ENCODE data around the gene VILL. TPM values are rescaled to one million over a fixed set of nuclear protein-coding genes. Genes with fewer than 3 reads are reported as not detected.

Gene VILL
- total RNA-seq, 1 experiment from 2014 or later = 1.2 TPM

DNA sequence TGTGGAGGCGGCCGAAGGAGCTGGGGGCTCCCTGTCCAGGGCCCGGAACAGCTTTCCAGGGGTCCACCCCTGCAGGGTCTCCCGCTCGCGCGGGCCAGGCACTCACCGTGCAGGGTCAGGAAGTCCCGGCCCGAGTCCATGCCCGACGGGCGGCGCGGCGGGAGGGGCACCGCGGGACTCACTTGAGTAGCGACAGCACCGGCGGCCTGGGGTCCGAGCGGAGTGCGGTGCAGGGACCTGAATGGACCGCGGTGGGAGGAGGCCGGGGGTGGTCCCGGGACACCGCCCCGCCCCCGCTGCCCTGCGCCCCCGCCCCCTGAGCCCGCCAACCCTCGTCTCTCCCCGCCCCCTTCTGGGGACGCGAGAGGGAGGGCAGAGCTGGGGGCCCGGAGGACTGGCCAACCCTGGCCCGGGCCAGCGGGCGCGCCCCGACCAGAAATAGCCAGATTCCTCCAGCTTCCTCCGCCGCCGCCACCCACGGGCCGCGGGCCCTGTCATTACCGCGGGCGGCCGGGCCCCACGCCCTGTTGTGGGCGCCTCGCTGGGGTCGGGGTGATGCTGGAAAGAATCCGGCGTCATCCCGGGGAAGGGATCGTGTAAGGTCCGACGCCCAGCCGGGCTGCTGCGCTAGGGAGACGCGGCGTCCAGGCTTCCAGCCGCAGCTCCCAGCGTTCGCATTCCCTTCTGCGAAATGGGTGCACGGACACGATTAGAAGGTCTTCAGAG lies 39.0 kb downstream of the VILL start, which contains the start of gene PLCD1:
Gene PLCD1 (minus strand): TSS at position 243 of the 726 bp plus-strand sequence. CDS start 103 bp downstream, at position 140.
- Histone ChIP-seq H3K4me2 (ENCODE audit: low read length) (peak within 1 kb of the TSS; percentile 76), H3K9me2 (ENCODE audit: insufficient read depth) (no peaks in the 10 kb centered on the region), H3K9me3 (ENCODE audit: control insufficient read depth in 1 of 2, insufficient read depth in 1 of 2, low read depth in 1 of 2, low read length in 2 of 2) (no peaks in the 10 kb centered on the region), H2AFZ (ENCODE audit: low read depth, low read length, poor library complexity, severe bottlenecking) (no peak within 1 kb of the TSS), H3K27ac (ENCODE audit: low read depth, low read length) (peak within 1 kb of the TSS; percentile 35; the same call in 1 of the 2 replicates), H3K4me3 (replicated peaks in 1 of 2; ENCODE audit: low read depth in 1 of 2, low read length in 2 of 2) (peak within 1 kb of the TSS; percentile 32 to 41), H3K27me3 (ENCODE audit: insufficient read depth, low read length) (no peaks in the 10 kb centered on the region), H3K36me3 (ENCODE audit: control insufficient read depth in 1 of 2, insufficient read depth in 2 of 2, low read length in 2 of 2) (no peaks in the 10 kb centered on the region), H4K20me1 (ENCODE audit: insufficient read depth) (no peaks in the 10 kb centered on the region), H3K4me1 (ENCODE audit: control insufficient read depth in 1 of 2, insufficient read depth in 2 of 2, low read length in 2 of 2) (peaks cover 29 to 44% of the 10 kb centered on the region in 2 experiments), H3K9ac (ENCODE audit: low read length) (peak within 1 kb of the TSS; percentile 30), H3K79me2 (ENCODE audit: insufficient read depth, low read length) (no peaks in the 10 kb centered on the region)
- CTCF ChIA-PET = no interaction called here
- no peak for ATAC-seq
- no peak for DNase-seq (ENCODE audit: low read depth, low spot score)
- no TSS peak for BruUV-seq (replicated peaks)
- TF ChIP-seq CTCF (IDR thresholded peaks at IDR 0.05 in 2 of 3, conservative IDR thresholded peaks at IDR 0.05 in 1 of 3; ENCODE audit: borderline replicate concordance in 1 of 3, insufficient read depth in 1 of 3, low read depth in 2 of 3, low read length in 2 of 3) (no peak), SP1 (IDR thresholded peaks at IDR 0.05; ENCODE audit: low read depth) (no peak), POLR2A (IDR thresholded peaks at IDR 0.05; ENCODE audit: borderline replicate concordance, extremely low read depth, insufficient read depth, insufficient read length) (no peak), FOSL1 (IDR thresholded peaks at IDR 0.05; ENCODE audit: low read depth) (no peak), ZFX (IDR thresholded peaks at IDR 0.05) (no peak)
- POLR2A ChIA-PET = interaction anchor here (0.7 kb wide), 1 partner anchor 109 kb away, joined by 3 read pairs; no protein-coding TSS in a partner anchor
- intact Hi-C loops (cut with micrococcal nuclease) = no loop called here
- RAD21 ChIA-PET (ENCODE audit: low non-redundant PET in 1 of 2, low total read pairs in 2 of 2, uncharacterized antibody in 2 of 2, unreplicated experiment in 2 of 2) = no interaction called here
